GM21529 (cell line): ENCODE data around the gene TRIM34.
"Not testable (repeated sequence)": the region's sequence is repeated elsewhere in the genome, so short reads cannot be mapped to it uniquely, and the experiment has no call there.

Experiments used
- ATAC-seq: cut with Tn5 transposase; IDR thresholded peaks from one replicate; pipeline ENCODE4 v1.9.1; 2021; ENCODE audit not compliant: unreplicated experiment

Gene TRIM34, protein sequence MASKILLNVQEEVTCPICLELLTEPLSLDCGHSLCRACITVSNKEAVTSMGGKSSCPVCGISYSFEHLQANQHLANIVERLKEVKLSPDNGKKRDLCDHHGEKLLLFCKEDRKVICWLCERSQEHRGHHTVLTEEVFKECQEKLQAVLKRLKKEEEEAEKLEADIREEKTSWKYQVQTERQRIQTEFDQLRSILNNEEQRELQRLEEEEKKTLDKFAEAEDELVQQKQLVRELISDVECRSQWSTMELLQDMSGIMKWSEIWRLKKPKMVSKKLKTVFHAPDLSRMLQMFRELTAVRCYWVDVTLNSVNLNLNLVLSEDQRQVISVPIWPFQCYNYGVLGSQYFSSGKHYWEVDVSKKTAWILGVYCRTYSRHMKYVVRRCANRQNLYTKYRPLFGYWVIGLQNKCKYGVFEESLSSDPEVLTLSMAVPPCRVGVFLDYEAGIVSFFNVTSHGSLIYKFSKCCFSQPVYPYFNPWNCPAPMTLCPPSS

DNA sequence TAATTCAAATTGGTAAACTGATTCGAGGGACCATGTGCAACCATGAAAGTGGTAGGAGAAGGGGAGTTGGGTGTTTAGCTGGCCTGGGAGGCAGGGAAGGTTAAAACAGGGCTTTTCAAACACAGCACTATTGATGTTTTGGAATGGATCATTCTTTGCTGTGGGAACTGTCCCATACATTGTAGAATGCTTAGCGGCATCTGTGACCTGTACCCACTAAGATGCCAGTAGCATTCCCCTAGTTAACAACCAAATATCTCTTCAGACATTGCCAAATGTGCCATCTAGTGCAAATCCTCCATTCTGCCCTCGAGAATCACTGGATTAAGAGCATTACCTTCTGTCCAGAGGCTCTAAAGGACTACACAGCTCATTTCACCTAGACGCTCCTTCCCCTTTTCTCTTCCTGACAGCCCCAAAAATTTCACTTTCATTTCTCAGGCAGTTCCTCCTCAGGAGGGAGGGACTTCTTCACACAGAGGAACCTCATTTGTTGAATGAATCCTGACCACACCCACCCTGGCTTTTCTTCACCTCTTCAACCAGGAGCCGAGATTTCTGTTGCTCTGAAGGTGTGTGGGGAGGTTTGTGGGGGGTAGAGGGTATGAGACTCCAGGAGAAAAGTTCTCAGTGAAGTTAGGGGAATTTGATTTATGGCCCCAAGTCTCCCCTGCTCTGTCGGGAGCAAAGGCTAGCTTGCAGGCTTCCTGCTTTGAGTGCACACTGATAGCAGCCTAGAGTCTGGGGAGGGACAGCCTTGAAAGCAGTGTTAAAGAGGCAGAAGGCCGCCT lies at the start of gene TRIM34:
TRIM34 (plus strand) TSS at position 513 of the 791 bp plus-strand sequence. CDS start 7,331 bp downstream, outside the sequence.
- ATAC-seq = peak; percentile 97

DNA sequence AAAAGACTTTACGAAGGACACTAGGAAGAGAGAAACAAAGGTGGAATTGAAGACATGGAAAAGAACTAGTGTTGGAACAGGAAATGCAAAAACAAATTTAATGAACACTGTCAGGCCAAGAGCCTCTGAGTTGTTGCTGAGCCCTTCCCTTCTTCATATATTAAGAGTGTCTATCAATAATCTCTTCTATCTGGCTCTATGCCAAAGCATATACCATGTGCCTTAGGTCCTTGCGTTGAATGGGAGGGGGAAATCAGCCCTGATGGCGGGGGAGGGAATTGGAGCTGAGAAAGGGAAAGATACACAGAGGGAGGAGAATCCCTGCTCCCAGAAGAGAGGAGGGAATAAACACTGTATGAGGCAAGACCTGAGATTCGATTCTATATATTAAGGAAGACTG lies 49.6 kb upstream of the TRIM34 start:
- ATAC-seq = no peak

DNA sequence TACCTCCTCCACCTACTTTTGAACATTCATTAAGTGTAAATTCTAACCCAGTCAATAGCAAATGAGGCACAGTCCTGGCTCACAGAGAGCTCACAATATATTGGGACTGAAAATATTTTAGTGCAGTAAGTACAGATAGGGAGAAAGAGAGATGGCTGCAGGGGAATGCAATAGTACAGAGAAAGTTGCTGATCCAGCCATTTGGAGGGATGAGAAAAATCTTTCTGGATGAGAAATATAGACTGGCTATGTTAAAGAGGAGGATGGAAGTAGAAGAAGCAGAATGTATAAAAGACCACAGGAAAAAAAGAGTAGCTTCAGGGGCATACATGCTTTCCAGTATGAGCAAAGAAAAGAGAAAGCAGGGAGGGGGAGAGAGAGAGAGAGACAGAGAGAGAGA lies 47.7 kb upstream of the TRIM34 start:
- no peak for ATAC-seq

DNA sequence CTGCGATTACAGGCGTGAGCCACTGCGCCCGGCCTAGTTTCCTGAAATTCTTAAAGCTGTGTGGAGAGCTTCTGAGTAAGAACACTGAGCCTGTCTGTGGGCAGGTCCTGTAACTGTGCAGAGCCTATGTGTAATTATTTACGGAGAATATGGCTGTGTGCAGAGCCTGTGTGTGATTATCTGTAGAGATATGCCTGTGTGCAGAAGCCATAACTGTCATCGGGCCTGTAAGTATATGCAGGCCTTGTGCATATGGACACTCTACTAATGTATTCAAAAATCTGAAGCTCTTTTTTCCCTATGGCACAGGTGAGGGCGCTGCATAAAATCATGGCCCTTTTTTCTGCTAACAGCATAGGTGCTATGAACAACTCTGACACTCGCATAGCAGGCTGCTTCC lies 44.2 kb upstream of the TRIM34 start, which contains the start of gene OR52B6:
OR52B6 (plus strand) TSS at position 301 of the 400 bp plus-strand sequence; CDS start at position 301, 0 bp downstream.
- no peak for ATAC-seq

DNA sequence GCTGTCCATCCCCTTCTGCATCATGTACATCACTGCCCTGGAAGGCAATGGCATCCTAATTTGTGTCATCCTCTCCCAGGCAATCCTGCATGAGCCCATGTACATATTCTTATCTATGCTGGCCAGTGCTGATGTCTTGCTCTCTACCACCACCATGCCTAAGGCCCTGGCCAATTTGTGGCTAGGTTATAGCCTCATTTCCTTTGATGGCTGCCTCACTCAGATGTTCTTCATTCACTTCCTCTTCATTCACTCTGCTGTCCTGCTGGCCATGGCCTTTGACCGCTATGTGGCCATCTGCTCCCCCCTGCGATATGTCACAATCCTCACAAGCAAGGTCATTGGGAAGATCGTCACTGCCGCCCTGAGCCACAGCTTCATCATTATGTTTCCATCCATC lies 43.8 kb upstream of the TRIM34 start:
- no peak for ATAC-seq

DNA sequence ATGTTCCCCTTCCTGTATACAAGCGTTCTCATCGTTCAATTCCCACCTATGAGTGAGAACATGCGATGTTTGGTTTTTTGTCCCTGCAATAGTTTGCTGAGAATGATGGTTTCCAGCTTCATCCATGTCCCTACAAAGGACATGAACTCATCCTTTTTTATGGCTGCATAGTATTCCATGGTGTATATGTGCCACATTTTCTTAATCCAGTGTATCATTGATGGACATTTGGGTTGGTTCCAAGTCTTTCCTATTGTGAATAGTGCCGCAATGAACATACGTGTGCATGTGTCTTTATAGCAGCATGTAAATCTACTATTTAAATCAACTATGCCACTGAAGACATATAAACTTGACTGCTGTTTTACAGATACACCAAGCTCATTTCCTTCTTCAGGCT lies 40.3 kb upstream of the TRIM34 start:
- not testable (repeated sequence) for ATAC-seq

DNA sequence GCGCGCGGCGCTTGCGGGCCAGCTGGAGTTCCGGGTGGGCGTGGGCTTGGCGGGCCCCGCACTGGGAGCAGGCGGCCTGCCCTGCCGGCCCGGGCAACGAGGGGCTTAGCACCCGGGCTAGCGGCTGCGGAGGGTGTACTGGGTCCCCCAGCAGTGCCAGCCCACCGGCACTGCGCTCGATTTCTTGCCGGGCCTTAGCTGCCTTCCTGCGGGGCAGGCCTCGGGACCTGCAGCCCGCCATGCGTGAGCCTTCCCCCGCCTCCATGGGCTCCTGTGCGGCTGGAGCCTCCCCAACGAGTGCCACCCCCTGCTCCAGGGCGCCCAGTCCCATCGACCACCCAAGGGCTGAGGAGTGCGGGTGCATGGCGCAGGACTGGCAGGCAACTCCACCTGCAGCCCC lies 34.9 kb upstream of the TRIM34 start:
- not testable (repeated sequence) for ATAC-seq

DNA sequence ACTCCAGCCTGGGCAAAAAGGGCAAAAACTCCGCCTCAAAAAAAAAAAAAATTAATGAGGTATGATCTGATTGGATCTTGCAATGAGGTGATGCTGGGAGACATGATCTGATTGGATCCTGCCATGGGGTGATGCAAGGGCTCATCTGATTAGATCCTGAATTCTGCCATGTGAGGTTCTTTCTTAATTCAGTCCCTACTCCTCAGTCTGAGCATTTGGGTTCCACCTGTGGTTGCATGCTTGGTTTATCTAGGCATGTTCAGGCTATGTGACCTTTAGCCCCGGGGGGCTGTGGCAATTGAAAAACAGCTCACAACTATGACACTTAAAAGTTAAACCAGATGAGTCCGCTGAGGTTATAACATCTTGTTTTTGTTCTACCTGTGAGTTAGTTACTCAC lies 33.2 kb upstream of the TRIM34 start:
- no peak for ATAC-seq

DNA sequence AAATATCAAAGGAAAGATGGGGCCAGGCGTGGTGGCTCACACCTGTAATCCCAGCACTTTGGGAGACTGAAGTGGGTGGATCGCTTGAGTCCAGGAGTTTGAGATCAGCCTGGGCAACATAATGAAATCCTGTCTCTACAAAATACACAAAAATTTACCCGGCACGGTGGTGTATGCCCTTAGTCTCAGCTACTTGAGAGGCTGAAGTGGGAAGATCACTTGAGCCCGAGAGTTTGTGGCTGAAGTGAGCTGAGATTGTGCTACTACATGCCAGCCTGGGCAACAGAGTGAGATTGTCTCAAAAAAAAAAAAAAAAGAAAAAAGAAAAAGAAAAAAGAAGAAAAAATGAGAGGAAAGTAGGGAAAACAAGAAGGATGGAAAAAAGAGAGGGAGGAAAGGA lies 32.2 kb upstream of the TRIM34 start:
- no peak for ATAC-seq

DNA sequence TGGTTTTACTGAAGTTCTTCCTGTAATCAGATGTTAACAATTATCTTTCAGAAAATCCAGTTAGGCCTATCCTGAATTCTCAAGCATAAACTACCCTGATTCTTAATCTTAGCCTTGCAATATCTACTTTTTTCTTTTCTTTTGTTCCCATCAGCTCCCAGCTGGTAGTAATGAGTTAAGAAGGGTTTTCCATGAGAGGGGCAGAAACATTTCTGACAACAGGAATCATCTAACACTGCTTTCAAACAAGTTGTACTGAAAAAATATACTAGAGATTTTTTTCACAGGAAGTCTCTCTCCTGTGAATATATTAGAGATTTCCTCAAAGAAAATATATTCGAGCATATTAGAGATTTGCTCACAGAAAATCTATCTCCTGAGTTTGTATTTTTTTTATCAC lies 31.7 kb upstream of the TRIM34 start:
- no peak for ATAC-seq

DNA sequence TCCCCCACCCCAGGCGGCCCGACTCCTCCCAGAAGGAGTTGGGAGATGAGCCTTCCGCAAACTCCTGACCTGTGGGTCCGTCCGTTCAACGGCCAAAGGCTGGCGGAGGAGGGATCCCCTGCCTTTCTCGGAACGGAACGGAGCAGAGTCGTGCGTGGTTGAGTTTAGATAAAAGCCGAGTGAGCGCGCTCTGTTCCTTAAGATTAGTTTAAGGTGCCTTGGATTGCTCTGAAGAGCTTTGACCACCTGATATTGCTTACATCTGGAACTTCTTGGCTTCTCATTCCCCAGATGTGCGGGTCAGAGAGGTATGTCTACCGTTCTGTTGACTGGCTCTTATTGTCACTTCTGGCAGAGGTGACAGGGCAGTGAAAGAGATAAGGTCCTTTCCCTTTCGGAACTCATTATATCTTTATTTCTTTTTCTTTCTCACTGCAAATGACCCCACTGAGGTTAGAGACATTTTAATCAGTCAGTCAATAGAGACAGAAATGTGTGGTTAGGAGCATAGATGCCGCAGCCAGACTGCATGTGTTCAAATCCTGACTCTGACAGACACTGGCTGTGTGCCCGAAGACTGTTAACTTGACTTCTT lies 28.1 kb upstream of the TRIM34 start, which contains the start of gene TRIM6:
TRIM6 (plus strand) TSS at position 31 of the 595 bp plus-strand sequence; CDS start at position 292, 261 bp downstream.
- ATAC-seq = no peak

DNA sequence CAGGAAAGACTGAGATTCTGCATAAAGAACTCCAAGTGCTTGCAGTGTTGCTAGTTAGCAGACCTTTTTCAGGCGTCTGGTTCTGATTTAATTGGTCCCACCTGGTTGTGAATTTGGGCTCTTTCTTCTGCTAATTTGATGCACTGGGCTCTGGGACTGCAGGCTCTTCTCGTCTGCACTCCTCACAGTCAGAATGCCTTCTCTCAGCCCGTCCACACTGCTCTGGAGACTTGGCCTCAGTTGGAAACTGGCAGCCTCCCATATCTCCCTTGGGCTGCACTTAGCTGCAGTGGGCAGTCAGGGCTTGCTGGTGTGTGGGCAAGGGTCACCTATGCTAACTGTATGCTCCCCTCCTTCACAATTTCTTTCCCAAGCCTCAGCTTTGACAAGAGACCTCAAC lies 26.8 kb upstream of the TRIM34 start:
- ATAC-seq = no peak

DNA sequence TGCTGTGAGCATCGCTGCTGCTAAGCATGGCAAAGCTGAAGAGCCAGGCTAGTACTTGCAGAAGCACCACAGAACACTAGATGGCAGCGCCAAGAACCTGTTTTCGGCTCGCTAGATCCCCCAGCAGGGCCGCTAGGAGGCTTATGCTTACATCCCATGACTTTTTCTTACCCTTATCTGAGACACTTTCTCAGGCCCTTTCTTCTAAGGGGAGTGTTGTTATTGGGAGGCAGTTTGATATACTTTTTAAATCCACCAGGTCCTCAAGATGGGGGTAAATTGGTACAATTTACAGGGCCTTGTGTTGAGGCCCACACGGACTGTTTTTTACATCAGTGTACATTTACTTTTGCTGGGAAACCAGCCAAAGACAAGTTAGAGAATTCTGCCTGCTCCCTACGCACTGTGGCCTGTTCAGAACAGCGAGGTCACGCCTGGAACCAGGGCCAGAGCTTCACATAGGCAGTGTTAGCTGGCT lies 24.4 kb upstream of the TRIM34 start:
- ATAC-seq = peak; percentile 88

DNA sequence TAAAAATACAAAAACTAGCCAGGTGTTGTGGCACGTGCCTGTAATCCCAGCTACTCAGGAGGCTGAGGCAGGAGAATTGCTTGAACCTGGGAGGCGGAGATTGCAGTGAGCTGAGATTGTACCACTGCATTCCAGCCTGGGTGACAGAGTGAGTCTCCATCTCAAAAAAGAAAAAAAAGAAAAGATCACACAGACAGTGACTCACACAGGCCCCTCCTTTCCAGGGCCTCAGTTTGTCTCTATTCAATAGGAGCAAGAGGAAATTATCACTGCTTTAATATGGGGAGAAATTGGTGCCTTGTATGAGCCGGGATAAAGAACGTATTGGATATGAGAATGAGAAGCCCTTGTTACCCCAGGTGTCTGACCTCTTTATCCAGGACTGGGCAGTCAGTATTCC lies 22.0 kb upstream of the TRIM34 start:
- ATAC-seq = not testable (repeated sequence)

DNA sequence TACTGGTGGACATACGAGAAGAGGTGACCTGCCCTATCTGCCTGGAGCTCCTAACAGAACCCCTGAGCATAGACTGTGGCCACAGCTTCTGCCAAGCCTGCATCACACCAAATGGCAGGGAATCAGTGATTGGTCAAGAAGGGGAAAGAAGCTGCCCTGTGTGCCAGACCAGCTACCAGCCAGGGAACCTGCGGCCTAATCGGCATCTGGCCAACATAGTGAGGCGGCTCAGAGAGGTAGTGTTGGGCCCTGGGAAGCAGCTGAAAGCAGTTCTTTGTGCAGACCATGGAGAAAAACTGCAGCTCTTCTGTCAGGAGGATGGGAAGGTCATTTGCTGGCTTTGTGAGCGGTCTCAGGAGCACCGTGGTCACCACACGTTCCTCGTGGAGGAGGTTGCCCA lies 21.5 kb upstream of the TRIM34 start:
- no peak for ATAC-seq

DNA sequence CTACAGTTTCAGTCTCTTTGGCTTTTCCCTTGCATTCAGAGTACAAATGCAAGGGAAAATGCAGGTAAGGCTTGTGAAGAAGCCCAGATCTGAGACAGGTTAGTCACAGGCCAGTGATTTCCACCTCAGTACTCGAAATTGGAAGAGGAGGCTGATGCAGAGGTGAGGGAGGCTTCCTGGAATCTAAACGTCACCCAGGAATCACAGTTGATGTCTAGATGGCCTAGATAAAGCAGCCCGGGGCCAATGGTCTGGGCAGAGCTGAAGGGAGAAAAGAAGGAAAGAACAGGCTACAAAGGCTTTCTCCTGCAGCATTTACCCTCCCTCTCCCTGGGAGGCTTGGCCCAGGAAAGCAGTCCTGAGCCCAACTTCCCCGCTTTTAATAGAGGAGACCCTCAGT lies 19.9 kb upstream of the TRIM34 start:
- ATAC-seq = no peak

DNA sequence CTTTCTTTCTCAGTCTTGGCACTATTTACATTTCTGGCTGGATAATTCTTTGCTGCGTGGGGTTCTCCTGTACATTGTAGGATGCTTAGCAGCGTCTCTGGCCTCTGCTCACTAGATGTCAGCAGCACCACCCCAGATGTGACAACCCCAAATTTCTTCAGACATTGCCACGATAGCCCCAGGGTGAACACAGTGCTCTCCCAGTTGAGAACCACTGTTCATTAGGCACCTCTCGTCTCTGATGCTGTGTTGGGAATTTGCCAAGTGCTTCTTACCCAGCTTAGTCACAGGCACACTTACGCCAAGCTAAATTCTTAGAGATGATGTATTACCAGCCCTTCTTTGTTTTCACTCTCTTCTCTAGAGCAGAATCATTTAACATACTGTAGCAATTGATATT lies 19.0 kb upstream of the TRIM34 start:
- no peak for ATAC-seq

DNA sequence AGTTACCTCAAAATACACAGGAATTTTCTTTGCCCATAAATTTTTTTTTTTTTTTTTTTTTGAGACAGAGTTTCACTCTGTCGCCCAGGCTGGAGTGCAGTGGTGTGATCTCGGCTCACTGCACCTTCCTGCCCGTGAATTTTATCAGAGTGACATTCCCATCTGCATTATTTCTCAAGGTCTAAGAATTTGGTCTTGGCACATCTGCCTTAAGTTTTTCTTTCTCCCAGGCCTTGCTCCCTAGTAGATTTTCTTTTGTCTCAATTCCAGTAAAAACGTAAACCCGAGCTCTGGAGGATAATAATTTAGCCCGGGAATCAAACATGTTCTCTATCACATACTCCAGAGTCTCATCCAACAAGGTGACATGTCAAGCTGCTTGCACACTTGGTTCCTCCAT lies 16.0 kb upstream of the TRIM34 start:
- ATAC-seq = no peak

DNA sequence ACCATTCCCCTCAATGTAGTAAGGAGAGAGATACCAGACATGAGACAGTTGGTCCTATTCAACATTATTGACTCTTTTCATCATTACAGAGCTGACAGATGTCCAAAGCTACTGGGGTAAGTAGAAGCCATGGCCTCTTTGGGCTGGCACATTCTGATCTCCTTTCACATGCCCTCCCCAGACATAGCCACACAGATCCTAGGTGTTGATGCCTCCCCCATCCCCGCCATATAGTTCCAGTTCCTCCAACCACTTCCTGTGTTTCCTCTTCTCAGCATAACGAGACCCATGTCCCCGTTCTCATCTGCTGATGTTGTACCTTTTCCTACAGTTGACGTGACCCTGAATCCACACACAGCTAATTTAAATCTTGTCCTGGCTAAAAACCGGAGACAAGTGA lies 14.4 kb upstream of the TRIM34 start:
- no peak for ATAC-seq

DNA sequence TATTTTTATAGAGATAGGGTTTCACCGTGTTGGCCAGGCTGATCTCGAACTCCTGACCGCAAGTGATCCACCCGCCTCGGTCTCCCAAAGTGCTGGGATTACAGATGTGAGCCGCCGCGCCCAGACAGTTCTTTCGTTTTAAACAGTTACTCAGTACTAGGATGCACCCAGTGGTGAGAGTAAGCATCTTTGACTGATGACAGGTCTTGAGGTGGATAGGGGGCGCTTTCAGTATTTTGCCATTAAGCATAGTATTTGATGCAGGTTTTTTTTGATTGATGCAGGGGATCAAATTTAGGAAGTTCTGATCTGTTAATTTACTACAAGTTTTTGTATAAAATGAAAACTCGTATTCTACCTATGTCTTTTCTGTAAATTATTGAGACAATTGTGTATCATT lies 13.2 kb upstream of the TRIM34 start:
- no peak for ATAC-seq

DNA sequence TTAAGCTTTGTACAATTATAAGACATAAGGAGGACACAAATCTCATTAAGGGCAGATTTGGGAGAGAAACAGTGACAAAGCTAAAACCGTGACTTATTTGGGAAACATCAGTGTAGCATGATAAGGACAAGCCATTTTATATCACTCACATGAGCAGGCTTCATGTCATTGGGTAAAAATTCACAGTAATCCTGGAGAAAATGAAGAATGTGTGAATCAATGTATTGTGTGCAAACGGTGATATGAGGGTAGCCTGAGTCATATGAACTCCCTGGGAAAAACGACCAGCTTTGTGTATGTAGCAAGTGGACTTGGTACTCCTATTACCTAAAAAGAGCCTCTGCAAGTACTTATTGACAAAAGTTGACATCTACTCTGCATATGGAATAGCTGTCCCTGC lies 6.0 kb upstream of the TRIM34 start:
- no peak for ATAC-seq
